ENCODE data around the gene PPP1R12B. TPM values are rescaled to one million over a fixed set of nuclear protein-coding genes. Genes with fewer than 3 reads are reported as not detected.

PPP1R12B gene
- total RNA-seq, 1 donor from 2014 or later = 61.6 TPM

- no peak for TF ChIP-seq CTCF (IDR thresholded peaks at IDR 0.05; ENCODE audit: unreplicated experiment)
- H3K27ac Mint-ChIP-seq = peak overlapping the region; percentile 71
- no peak for DNase-seq (ENCODE audit: low spot score in 2 of 2, unreplicated experiment in 2 of 2)
- H3K36me3 Mint-ChIP-seq = peaks cover 4% of the 10 kb centered on the region
- peaks cover 56% of the 10 kb centered on the region for H3K4me1 Mint-ChIP-seq
- no peaks in the 10 kb centered on the region for H3K9me3 Mint-ChIP-seq
- no peaks in the 10 kb centered on the region for H3K27me3 Mint-ChIP-seq (ENCODE audit: low read depth)
- H3K4me3 Mint-ChIP-seq = no peak overlapping the region
Measured at GRCh38 chr1:202565890-202566602, 217.5 kb downstream of the PPP1R12B start.

- no peak for TF ChIP-seq CTCF (IDR thresholded peaks at IDR 0.05; ENCODE audit: unreplicated experiment)
- DNase-seq (ENCODE audit: low spot score in 2 of 2, unreplicated experiment in 2 of 2) = no peak
Measured at GRCh38 chr1:202567738-202568137, 219.2 kb downstream of the PPP1R12B start.

GRCh38 chr1:202568410-202568809, 219.9 kb downstream of the PPP1R12B start:
- no peak for DNase-seq (ENCODE audit: low spot score in 2 of 2, unreplicated experiment in 2 of 2)
- H3K36me3 Mint-ChIP-seq = peaks cover 6% of the 10 kb centered on the region
- peak overlapping the region; percentile 93 for H3K27ac Mint-ChIP-seq
- H3K9me3 Mint-ChIP-seq = no peaks in the 10 kb centered on the region
- H3K4me1 Mint-ChIP-seq = peaks cover 46% of the 10 kb centered on the region
- H3K27me3 Mint-ChIP-seq (ENCODE audit: low read depth) = no peaks in the 10 kb centered on the region
- H3K4me3 Mint-ChIP-seq = no peak overlapping the region
- no peak for TF ChIP-seq CTCF (IDR thresholded peaks at IDR 0.05; ENCODE audit: unreplicated experiment)

More at GRCh38 chr1:202567738-202568137, 219.2 kb downstream of the PPP1R12B start:
- no peaks in the 10 kb centered on the region for H3K9me3 Mint-ChIP-seq
- H3K27ac Mint-ChIP-seq = peak overlapping the region; percentile 93
- no peaks in the 10 kb centered on the region for H3K27me3 Mint-ChIP-seq (ENCODE audit: low read depth)
- H3K4me3 Mint-ChIP-seq = no peak overlapping the region
- H3K4me1 Mint-ChIP-seq = peaks cover 46% of the 10 kb centered on the region
- H3K36me3 Mint-ChIP-seq = peaks cover 5% of the 10 kb centered on the region

- TF ChIP-seq CTCF (IDR thresholded peaks at IDR 0.05; ENCODE audit: unreplicated experiment) = no peak
- Mint-ChIP-seq H3K27me3 (ENCODE audit: low read depth) (no peaks in the 10 kb centered on the region), H3K4me1 (peaks cover 46% of the 10 kb centered on the region), H3K4me3 (no peak overlapping the region), H3K36me3 (peaks cover 6% of the 10 kb centered on the region), H3K27ac (peak overlapping the region; percentile 93), H3K9me3 (no peaks in the 10 kb centered on the region)
- no peak for DNase-seq (ENCODE audit: low spot score in 2 of 2, unreplicated experiment in 2 of 2)
Measured at GRCh38 chr1:202568826-202569225, 220.3 kb downstream of the PPP1R12B start.

- Mint-ChIP-seq H3K4me1 (peaks cover 42% of the 10 kb centered on the region), H3K9me3 (no peaks in the 10 kb centered on the region), H3K27ac (peak overlapping the region; percentile 93), H3K4me3 (no peak overlapping the region), H3K36me3 (peaks cover 2% of the 10 kb centered on the region), H3K27me3 (ENCODE audit: low read depth) (no peaks in the 10 kb centered on the region)
- no peak for TF ChIP-seq CTCF (IDR thresholded peaks at IDR 0.05; ENCODE audit: unreplicated experiment)
- no peak for DNase-seq (ENCODE audit: low spot score in 2 of 2, unreplicated experiment in 2 of 2)
Measured at GRCh38 chr1:202569393-202570322, 221.2 kb downstream of the PPP1R12B start.

Measured in mesothelial cell of epicardium (in vitro differentiated cells).